Activated naive CD4-positive, alpha-beta T cell treated with anti-CD3 and anti-CD28 coated beads, Interleukin-2, amount 10 ng/mL, durations not matched to agents 5 hours and 36 hours (primary cell): Measurements from ENCODE around the gene NDUFA8. TPM values are rescaled to one million over a fixed set of nuclear protein-coding genes. Genes with fewer than 3 reads are reported as not detected.

ENCODE experiments used
- microRNA-seq: library from miRNA; unstranded; fragments of <30 nt; microRNA quantifications from one replicate; pipeline ENCODE4 v1.2.0, GENCODE V29; 2022; ENCODE audit warnings: borderline microRNAs expressed, borderline replicate concordance
- total RNA-seq, 2 experiments: library from RNA; stranded (reverse); gene quantifications; one replicate each; pipeline ENCODE4 v1.2.3, GENCODE V29; 2021

Gene NDUFA8
- 10 to 100 TPM; 32.4 to 32.6 TPM for total RNA-seq

DNA sequence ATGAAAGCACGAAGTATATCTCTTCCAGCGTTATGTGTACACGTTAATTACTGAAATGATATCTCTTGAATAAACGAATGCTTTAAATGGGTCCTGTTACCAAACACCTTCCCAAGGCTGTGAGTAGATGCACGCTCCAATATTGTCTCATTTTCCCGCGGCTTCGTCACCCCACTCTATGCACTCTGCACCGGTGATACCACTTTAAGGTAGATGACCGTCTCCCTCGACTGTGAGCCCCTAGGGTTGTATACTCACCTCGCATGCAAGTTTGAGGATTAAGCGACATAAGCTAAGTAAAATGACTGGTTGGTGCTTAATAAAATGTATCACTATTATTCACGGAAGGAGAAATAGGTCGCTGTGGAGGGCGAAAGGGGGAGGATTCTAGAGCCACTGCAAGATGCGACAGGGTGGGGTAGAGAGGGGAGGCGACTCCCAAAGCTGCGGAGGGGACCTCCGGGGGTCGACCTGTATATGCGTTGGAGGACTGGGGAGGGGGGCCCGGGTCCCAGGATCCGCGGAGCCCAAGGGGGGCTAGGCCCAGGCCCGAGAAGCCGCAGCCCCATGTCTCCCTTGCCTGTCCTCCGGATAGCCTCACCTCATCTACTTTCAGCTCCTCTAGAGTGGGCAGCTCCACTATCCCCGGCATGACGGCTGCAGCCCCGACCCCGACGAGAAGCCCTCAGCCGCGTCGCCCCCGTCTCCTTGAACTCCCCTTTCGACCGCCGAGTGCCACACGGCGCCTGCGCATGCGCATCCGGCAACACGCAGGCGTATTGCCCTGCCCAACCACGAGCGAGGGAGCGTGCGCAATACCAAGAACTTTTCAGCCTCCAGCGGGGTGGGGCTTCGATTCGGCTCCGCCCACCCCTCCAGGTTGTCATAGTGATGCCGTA, at the start of gene NDUFA8, which contains the start of gene MORN5:
Gene NDUFA8, minus strand, starts transcription at position 754 of the 899 bp plus-strand sequence. Its CDS starts 102 bp downstream, at position 652.
Gene MORN5, plus strand, starts transcription at position 883 of the 899 bp plus-strand sequence. CDS start 65 bp downstream, outside the sequence.

Small RNA genes lying within 50 kb of the gene (microRNA-seq; reads per million reads assigned to microRNA genes)
- gene MIR4478 = not detected

Other genes with a start within 250 kb of the NDUFA8 start
- 1 to 10 TPM; 2.9 to 3.3 TPM for gene TTLL11, start 66.5 kb downstream of the NDUFA8 start, total RNA-seq
- not detected for gene MORN5, start 129 bp upstream of the NDUFA8 start, total RNA-seq
- gene LHX6, start 69.2 kb upstream of the NDUFA8 start, total RNA-seq = not detected
- gene RBM18, start 105.1 kb upstream of the NDUFA8 start, total RNA-seq = 10 to 100 TPM; 21.5 to 21.9 TPM
- 10 to 100 TPM; 33.5 to 37.3 TPM for gene MRRF, start 105.1 kb upstream of the NDUFA8 start, total RNA-seq
- gene PTGS1, start 211.2 kb upstream of the NDUFA8 start, total RNA-seq = not detected